GM12892 (cell line): Measurements from ENCODE around the gene PLA2G6.

Experiments used
- POLR2A ChIP-seq: IDR thresholded peaks from 2 replicates; pipeline ENCODE4 v1.6.1; 2011; ENCODE audit warnings: low read depth, low read length, control low read depth
- POLR2AphosphoS5 ChIP-seq: IDR thresholded peaks from 2 replicates; pipeline ENCODE4 v1.6.1; 2011; ENCODE audit warnings: low read depth, low read length, control low read depth

- no peak for TF ChIP-seq POLR2A
- TF ChIP-seq POLR2AphosphoS5: no peak
Observed at GRCh38 chr22:38213319-38213989, 31.8 kb upstream of the PLA2G6 start.
